ENCODE measurements around the gene RALGAPA2.
"Not testable (repeated sequence)": the region's sequence is repeated elsewhere in the genome, so short reads cannot be mapped to it uniquely, and the experiment has no call there.

RALGAPA2 gene

DNA sequence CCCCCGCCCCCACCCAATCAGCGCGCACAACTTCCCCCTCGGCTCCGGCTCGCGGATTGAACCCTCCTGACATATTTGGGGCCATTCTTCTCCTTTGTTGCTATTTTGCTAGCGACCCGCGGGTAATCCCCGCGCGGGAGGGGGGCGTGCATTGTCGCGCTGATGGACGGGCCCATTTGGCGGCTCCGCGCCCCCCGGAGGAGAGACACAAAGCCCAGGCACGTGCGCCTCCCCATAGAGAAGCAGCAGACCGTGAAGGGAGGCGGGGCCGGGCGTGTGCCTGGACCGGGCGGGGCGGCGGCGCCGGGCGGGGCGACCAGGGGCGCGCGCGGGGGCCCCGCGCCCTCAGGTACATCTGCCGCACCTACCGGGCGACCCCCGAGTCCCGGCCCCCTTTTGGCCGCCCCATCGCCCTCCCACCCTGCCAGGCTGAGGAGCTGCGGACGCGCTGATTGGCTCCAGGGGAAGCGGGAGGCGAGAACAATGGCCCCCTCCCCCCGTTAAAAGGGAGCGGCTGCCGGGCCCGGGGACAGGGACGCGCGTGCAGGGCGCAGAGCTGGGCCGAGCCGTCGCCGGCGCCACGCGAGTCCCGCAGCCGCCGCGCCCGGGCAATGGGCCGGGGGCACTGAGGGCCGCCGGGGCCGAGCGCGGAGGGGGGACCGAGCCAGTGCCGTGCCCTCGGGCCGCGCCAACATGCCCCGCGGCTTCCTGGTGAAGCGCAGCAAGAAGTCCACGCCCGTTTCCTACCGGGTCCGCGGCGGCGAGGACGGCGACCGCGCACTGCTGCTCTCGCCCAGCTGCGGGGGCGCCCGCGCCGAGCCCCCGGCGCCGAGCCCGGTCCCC, 344.6 kb downstream of the RALGAPA2 start, which contains the start of gene INSM1:
TSS of gene INSM1 (plus strand) at position 530 of the 843 bp plus-strand sequence. CDS start at position 694, 164 bp downstream.
- no peak for DNase-seq (ENCODE audit: low read depth)

DNA sequence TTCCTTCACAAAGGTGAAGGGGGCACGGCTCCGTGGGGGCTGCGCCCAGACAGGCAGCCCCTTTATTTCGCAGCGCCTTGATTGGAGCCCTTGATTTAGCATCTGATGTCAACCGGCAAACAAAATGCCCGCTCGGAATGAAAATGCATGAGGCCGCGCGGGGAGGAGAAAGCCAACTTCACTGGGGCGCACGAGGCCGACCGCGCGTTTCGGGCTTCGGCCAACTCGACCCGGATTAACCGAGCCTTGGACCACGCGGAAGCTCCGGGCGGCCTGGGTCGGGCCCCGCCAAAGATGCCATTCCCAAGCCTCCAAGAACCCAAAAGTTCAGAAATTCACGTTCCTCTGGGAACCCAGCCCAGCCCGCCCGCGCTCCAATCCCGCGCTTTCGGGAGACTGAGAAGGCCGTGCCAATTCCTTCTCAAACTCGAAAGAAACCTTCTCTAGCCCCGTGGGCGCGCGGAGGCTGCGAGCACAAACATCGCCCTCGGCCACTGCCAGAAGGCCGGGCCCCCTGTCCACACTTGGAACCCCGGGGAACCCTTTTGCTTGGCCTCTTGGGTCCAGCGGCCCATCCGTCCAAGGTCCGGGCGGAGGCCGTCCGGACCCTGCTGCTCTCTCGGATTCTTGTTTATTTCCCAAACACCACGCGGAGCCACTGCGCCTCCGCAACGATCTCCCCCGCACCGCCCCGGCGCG, 345.4 kb downstream of the RALGAPA2 start:
- no peak for DNase-seq (ENCODE audit: low read depth)

DNA sequence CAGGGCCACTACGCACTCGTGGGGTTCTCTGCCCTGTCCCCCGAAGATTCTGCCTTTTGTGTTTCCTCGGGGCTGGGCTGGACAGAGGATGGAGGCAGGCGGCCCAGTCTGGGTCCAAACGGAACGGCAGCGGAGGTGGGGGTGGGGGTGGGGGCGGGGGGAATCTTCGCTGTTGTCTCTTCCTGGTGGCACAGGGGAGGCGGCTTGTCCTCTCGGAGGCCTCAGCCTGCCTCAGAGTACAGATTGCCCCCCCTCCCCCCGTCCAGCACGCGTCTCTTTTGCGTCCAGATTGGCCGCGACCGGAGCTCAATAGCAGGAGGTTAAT, 345.9 kb downstream of the RALGAPA2 start:
- DNase-seq (ENCODE audit: low read depth): no peak

DNA sequence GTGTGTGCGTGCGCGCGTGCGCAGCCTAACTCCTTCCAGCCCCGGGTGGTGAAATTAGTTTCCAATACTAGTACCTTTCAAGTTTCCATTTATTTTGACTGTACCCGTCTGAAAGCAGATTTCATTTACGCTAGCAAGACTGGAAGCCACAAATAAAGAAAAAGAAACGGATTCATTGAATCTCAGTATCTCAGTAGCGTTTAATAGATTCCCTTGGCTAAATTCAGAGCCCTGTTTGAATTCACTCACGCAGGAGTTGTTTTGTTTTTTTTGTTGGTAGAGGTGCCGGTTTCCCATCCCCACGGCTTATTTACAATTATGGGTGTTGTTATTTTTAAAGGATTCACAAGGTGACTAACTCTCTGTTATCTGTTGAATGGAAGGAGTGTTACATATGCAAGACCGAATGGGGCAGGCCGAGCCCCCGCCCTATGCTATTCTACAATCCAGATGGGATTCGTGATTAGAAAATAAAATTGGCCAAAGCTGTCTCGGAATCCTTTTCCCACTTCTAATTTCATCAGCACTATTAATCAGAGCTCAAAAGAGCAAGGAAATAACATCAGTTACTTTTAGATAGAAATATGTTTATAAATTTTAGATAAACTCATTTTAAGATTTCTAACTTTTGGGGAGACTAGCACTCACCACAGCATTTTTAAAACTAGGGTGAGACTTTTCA, 346.8 kb downstream of the RALGAPA2 start:
- DNase-seq (ENCODE audit: low read depth): no peak

DNA sequence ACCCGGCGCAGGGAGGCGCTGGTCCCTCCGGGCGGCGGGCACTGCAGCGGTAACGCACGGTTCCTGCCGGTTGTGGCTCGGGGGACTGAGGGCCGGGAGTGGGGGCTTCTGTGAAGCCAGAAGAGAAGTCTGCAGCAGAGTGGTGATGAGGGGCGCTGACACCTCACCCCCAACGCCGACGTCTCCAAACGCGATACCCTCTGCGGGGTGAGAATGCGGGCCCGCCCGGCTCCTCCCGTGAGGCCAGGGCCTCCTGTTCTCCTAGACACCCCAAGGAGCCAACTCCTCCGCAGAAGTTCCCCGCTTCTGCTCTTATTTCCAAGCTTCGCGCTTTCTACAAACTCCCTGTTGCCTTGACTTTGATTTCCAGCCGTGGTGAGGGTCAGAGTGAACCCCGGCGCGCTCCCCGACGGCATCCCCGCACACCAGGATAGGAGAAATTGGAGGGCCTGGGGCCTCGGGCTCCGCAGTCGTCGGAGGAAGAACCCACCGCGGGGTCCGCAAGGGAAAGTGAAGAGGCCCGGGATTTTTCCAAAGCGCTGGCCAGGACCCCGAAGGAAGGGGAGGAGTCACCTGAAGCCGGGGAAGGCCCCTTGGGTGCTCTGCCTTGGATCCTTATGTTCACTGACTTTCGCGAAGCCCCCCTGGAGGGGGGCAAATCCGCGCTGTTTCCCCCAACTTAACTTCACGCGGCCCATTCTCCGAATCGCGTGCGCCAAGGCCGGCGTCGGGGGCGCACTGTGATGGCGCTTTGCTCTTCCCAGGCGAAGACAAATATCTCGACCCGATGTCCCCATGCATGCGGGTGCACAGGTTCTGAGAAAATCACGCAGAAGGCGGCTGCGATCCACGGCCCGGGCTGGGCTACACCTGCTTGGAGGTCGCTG, 347.6 kb downstream of the RALGAPA2 start:
- DNase-seq (ENCODE audit: low read depth): no peak

DNA sequence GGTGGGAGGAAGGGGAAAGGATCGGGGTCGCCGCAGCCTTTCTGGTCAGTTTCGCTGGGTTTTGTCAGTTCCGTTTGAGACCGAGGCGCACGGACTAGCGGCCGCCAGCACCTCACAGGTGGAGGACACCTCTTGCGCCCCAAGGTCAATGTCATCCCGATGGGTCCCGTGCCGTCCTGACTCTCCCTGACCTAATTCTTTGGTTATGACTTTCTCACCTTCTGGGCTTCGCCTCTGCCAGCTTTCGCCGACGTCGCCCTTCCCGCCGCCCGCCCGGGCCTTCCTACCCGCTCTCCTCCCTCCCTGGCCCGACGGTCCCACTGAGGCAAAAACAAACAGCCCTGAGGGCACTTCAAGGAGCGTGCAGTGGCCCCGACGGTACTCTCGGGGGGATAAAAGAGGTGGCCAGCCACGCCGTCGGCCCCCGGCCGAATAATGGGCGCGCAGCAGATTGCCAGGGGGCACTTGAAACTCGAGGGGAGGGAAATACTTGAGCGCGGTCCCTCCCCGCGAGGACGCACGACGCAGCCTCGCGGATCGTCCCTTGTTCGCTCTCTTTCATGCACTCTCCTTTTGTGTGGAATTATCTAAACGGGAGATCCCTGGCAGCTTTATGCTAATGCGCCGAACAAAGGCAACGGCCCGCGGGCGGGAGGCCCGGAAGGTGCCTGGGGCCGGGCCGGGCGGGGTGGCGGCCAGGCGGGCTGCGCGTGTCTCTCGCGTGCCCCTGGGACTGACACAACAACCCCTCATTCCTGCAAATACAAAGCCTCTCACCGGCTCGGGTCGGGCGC, 348.4 kb downstream of the RALGAPA2 start:
- DNase-seq (ENCODE audit: low read depth): no peak

DNA sequence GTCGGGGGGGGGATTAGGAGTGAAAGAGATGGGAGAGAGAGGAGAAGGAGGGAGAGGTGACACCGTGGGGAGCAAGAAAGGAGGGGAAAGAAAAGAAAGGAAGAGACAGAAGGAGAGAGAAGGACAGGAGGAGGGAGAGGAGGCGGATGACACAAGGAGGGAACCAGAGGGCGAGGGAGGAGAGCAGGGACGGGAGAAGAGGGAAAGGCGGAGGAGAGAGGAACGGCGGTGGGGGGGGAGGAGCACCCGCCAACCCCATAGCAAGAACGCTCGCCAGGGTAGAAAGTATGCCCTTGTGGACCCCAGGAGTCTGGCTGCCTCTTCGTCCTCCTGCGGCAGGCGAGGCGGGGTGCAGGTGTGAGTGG, 349.0 kb downstream of the RALGAPA2 start:
- DNase-seq (ENCODE audit: low read depth): no peak

DNA sequence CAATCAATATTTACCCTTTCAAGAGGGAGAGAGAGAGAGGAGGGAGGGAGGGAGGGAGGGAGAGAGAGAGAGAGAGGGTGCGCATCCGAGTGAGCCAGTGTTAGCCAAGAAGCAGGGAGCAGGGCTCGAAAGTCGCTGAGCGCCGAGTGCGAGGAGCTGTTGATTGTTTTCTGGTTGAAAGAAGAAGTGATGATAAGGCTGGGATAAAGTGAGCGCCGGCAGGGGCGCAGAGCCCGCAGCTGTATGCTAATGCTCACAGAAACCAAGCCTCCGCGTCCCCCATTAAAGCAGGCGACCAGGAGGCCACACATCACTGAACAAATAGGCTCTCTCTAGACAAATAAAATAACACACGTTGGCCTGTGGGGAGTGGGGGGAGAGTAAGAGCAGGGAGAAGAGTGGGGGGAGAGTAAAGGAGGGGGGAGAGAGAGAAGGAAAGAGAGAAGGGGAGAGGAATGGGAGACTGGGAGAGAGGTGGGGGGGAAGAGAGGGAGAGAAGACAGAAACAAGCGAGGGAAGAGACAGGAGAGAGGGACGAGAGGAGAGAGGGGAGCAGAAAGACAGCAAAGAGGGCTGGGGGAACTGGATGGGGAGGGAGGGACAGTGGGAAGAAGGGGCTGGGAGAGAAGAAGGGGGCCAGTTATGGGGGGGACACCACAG, 349.5 kb downstream of the RALGAPA2 start:
- DNase-seq (ENCODE audit: low read depth): no peak

DNA sequence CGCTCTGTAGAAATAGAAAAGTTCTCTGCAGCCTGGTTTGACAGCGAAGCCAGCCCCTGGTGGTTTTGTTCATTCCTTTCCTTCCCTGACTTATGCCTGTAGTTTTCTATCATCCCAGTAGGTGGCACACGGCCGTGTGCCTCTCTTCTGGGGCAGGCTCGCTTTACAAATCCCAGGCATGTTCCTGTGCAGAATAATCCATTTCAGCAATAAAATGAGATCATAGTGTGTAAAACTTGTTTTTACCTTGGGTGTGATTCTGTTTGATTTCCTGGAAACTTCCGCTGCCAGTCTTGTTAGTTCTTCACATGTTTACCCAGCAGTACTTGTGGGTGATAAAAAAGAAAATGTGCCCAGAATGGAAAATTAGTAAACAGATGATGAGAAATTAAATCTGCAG, 352.0 kb downstream of the RALGAPA2 start:
- peak; percentile 42 for DNase-seq (ENCODE audit: low read depth)

DNA sequence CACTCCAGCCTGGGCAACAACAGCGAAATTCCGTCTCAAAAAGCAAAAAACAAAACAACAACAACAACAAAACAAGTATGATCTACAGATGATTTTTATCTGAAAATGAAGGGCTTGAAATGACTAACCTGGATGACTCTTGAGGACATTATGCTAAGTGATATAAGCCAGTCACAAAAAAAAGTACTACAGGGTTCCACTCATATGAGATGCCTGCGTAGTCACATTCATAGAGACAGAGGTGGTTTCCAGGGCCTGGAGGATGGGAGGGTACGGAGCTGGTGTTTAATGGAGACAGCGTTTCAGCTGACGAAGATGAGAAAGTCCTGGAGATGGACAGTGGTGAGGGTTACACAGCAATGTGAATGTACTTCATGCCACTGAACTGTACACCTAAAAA, 352.8 kb downstream of the RALGAPA2 start:
- DNase-seq (ENCODE audit: low read depth): no peak

DNA sequence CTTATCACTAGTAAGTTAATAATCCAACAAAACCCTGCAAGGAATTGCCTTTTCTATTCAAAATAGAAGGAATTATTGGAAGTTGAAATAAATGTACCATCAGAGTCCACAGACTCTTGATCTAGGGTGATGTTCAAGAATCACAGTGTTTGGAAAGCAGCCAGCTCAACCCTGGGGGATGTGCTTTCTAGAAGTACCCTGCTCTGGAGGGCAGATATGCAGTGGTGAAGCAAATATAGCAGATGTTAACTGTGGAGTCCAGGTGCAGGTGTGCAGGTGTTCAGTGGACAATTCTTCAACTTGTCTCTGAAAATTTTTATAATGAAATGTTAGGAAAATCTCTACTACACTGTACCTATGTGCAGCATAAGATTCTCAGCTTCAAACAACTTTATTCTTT, 353.6 kb downstream of the RALGAPA2 start:
- DNase-seq (ENCODE audit: low read depth): no peak

DNA sequence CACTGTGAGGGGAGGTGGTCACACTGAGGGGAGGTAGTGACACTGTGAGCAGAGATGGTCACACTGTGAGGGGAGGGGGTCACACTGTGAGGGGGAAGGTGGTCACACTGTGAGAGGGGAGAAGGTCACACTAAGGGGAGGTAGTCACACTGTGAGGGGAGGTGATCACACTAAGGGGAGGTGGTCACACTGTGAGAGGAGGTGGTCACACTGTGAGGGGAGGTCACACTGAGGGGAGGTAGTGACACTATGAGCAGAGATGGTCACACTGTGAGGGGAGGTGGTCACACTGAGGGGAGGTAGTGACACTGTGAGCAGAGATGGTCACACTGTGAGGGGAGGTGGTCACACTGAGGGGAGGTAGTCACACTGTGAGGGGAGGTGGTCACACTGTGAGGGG, 356.9 kb downstream of the RALGAPA2 start:
- not testable (repeated sequence) for DNase-seq (ENCODE audit: low read depth)

DNA sequence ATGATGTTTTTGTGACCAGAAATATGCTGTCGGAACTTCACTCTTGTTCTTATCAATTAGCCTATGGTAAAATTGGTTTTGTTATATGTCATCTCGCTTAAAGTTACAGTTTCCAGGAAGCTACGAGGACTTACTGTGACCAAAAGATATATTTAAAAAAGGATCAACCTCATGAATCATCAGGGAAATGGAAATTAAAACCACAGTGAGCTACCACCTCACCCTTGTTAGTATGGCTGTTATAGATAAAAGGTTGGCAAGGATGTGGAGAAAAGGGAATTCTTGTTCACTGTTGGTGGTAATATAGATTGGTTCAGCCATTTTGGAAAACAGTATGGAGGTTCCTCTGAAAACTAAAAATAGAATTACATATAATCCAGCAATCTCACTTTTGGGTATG, 358.9 kb downstream of the RALGAPA2 start:
- no peak for DNase-seq (ENCODE audit: low read depth)

DNA sequence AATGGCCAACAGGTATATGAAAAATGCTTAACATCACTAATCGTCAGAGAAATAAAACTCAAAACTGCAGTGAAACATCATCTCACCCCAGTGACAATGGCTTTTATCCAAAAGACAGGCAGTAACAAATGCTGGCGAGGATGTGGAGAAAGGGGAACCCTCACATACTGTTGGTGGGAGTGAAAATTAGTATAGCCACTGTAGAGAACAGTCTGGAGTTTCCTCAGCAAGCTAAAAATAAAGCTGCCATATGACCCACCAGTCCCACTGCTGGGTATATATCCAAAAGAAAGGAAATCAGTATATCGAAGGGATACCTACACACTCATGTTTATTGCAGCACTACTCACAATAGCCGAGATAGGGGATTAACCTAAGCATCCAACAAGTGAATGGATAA, 368.0 kb downstream of the RALGAPA2 start:
- DNase-seq (ENCODE audit: low read depth): no peak

DNA sequence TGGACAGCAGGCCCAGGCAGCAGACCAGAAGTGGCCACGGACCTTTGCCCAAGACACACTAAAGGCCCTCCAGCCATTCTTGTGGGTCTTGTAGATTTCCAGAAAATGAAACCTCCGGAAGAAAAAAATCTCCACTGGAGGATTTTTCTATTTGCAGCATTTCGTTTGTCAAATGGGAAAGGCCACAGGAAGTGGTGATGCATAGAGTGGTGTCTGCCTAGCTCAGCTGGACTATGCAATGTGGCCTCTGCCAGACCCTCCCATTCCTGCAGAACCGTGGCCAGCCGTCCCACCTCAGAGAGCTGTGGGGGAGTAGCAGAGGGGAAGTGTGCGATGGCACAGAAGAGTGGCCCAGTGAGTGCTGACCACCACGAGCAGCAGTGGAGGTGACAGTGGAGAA, 368.5 kb downstream of the RALGAPA2 start:
- no peak for DNase-seq (ENCODE audit: low read depth)
